ENCODE results near the gene CCIN.

- no peak for TF ChIP-seq CTCF (IDR thresholded peaks at IDR 0.05)
- no peak for TF ChIP-seq POLR2A (IDR thresholded peaks at IDR 0.05)
Observed at GRCh38 chr9:36127652-36128244, 41.4 kb upstream of the CCIN start.

Data from Peyer's patch (tissue), 4 donors.